Measurements from ENCODE around the gene CDC5L.

Gene CDC5L

DNA sequence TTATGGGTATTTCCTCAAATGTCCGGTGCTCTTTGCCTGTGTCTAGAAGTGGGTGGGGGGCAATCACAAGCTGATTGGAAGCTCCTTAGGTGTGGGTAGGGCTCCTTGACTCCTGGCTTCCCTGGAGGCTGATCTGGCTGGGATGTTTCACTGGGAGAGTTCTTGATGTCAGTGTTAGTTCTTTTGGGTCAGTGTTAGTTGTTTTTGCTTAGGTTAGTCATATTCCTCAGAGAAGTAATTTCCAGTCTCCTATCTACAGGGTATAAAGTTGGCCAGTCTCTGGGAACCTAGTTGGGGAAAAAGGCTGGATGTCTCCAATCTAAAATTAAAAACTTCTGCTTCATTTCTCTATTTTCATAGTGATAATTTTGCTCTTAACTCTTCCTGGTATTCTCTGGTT is 23.6 kb downstream of the CDC5L start:
- peaks cover 31% of the 10 kb centered on the region for H3K79me2 ChIP-seq (ENCODE audit: control insufficient read depth, insufficient read depth, low read length, unreplicated experiment)
- H3K4me3 ChIP-seq (ENCODE audit: low read depth, low read length) = no peak overlapping the region
- no peaks in the 10 kb centered on the region for H3K27me3 ChIP-seq (ENCODE audit: insufficient read depth, low read length)
- peaks cover 14% of the 10 kb centered on the region for H3K4me1 ChIP-seq (ENCODE audit: control insufficient read depth, insufficient read depth, low read length, unreplicated experiment)
- H2AFZ ChIP-seq (ENCODE audit: low read length, unreplicated experiment) = no peak overlapping the region
- H3K27ac ChIP-seq (ENCODE audit: low read depth, low read length) = peak overlapping the region; percentile 26; the same call in 1 of the 2 replicates
- peaks cover 53% of the 10 kb centered on the region for H3K36me3 ChIP-seq (ENCODE audit: insufficient read depth, low read length)

DNA sequence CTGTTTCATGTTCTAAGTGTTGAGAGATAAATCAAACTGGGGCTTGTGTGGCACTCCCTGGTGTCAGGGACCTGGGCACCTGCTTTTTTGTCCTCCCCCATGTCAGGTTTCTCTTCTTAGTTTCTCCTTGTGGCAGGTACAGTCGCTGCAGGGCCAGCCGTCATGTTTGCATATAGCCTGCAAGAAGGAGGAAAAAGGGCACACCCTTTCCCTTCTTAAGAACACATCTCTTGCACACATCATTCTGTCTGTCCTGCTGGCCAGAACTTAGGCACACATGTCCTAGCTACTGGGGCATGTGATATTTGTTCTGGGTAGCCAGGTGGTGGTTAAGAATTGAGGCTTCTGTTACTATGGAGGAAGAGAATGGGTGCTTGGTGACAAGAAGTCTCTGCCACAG is 27.9 kb downstream of the CDC5L start:
- Histone ChIP-seq H3K27ac (ENCODE audit: low read depth, low read length) (no peak overlapping the region), H3K4me1 (ENCODE audit: control insufficient read depth, insufficient read depth, low read length, unreplicated experiment) (peaks cover 16% of the 10 kb centered on the region)

DNA sequence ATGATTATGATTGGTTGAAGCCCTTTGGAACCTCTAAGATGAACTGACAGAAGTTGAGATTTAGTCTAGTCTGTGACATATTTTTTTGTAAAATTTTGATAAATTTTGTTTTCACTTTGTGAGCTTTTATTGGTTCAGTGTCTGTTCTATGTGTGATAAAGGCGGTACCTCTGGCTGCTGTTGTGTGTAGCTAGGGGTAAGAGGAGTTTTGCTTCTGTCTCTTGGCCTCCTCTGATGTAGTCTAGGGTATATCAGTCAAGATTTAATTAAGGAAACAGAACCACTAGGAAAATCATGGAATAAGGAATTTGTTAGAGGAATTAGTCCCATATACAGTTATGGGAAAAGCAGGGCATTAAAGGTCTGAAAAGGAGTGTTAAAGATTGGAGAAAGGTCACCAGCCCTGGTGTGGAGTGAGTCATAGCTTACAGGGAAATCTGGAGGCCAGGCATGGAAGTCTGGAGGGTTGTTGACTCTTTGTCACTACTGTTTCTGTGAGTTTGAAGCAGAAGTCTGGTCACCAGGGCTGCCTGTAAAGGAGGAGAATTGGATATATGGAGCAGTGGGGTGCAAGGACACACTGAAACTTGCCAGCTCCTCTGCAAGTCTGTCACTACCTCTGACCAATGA is 28.5 kb downstream of the CDC5L start:
- no peak overlapping the region for H2AFZ ChIP-seq (ENCODE audit: low read length, unreplicated experiment)
- H3K79me2 ChIP-seq (ENCODE audit: control insufficient read depth, insufficient read depth, low read length, unreplicated experiment) = peaks cover 38% of the 10 kb centered on the region
- no peaks in the 10 kb centered on the region for H3K27me3 ChIP-seq (ENCODE audit: insufficient read depth, low read length)
- H3K27ac ChIP-seq (ENCODE audit: low read depth, low read length) = no peak overlapping the region
- peaks cover 16% of the 10 kb centered on the region for H3K4me1 ChIP-seq (ENCODE audit: control insufficient read depth, insufficient read depth, low read length, unreplicated experiment)
- H3K4me3 ChIP-seq (ENCODE audit: low read depth, low read length) = no peak overlapping the region
- peaks cover 35% of the 10 kb centered on the region for H3K36me3 ChIP-seq (ENCODE audit: insufficient read depth, low read length)

More for the DNA sequence above, 27.9 kb downstream of the CDC5L start:
- no peaks in the 10 kb centered on the region for H3K27me3 ChIP-seq (ENCODE audit: insufficient read depth, low read length)
- peaks cover 37% of the 10 kb centered on the region for H3K36me3 ChIP-seq (ENCODE audit: insufficient read depth, low read length)
- H3K4me3 ChIP-seq (ENCODE audit: low read depth, low read length) = no peak overlapping the region
- peaks cover 40% of the 10 kb centered on the region for H3K79me2 ChIP-seq (ENCODE audit: control insufficient read depth, insufficient read depth, low read length, unreplicated experiment)
- no peak overlapping the region for H2AFZ ChIP-seq (ENCODE audit: low read length, unreplicated experiment)

GRCh38 chr6:44422531-44422930 is 35.0 kb downstream of the CDC5L start:
- Histone ChIP-seq H3K4me3 (ENCODE audit: low read depth, low read length) (no peak overlapping the region), H2AFZ (ENCODE audit: low read length, unreplicated experiment) (no peak overlapping the region), H3K4me1 (ENCODE audit: control insufficient read depth, insufficient read depth, low read length, unreplicated experiment) (no peaks in the 10 kb centered on the region), H3K36me3 (ENCODE audit: insufficient read depth, low read length) (peaks cover 25% of the 10 kb centered on the region), H3K79me2 (ENCODE audit: control insufficient read depth, insufficient read depth, low read length, unreplicated experiment) (peaks cover 2% of the 10 kb centered on the region), H3K27me3 (ENCODE audit: insufficient read depth, low read length) (no peaks in the 10 kb centered on the region), H3K27ac (ENCODE audit: low read depth, low read length) (no peak overlapping the region)

- no peak overlapping the region for H3K4me3 ChIP-seq (ENCODE audit: low read depth, low read length)
- no peak overlapping the region for H3K27ac ChIP-seq (ENCODE audit: low read depth, low read length)
- H2AFZ ChIP-seq (ENCODE audit: low read length, unreplicated experiment) = no peak overlapping the region
- peaks cover 23% of the 10 kb centered on the region for H3K36me3 ChIP-seq (ENCODE audit: insufficient read depth, low read length)
- no peaks in the 10 kb centered on the region for H3K79me2 ChIP-seq (ENCODE audit: control insufficient read depth, insufficient read depth, low read length, unreplicated experiment)
- no peaks in the 10 kb centered on the region for H3K27me3 ChIP-seq (ENCODE audit: insufficient read depth, low read length)
- H3K4me1 ChIP-seq (ENCODE audit: control insufficient read depth, insufficient read depth, low read length, unreplicated experiment) = no peaks in the 10 kb centered on the region
Measured at GRCh38 chr6:44423306-44423705, 35.8 kb downstream of the CDC5L start.

DNA sequence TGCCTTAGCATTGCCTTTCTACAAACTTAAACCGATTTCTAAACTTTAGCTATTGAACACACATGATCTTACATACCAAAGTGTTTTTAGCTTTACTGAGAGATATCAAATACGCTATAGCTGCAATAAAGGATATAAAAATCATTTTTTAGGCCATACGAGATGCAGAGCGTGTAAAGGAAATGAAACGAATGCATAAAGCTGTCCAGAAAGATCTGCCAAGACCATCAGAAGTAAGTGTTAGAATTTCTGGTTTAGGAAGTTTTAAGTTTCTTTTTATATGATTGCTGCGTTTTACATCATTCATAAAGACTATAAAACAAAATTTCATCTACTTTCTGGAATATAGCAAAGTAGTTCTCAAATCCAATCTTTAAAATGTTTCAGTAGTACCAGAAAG is 38.4 kb downstream of the CDC5L start:
- Histone ChIP-seq H3K27ac (ENCODE audit: low read depth, low read length) (no peak overlapping the region), H3K27me3 (ENCODE audit: insufficient read depth, low read length) (no peaks in the 10 kb centered on the region), H3K4me3 (ENCODE audit: low read depth, low read length) (no peak overlapping the region), H3K4me1 (ENCODE audit: control insufficient read depth, insufficient read depth, low read length, unreplicated experiment) (peaks cover 6% of the 10 kb centered on the region), H3K36me3 (ENCODE audit: insufficient read depth, low read length) (peaks cover 12% of the 10 kb centered on the region; the same call in 1 of the 2 replicates), H2AFZ (ENCODE audit: low read length, unreplicated experiment) (no peak overlapping the region), H3K79me2 (ENCODE audit: control insufficient read depth, insufficient read depth, low read length, unreplicated experiment) (no peaks in the 10 kb centered on the region)

- Histone ChIP-seq H3K4me3 (ENCODE audit: low read depth, low read length) (no peak overlapping the region), H3K79me2 (ENCODE audit: control insufficient read depth, insufficient read depth, low read length, unreplicated experiment) (no peaks in the 10 kb centered on the region), H3K27ac (ENCODE audit: low read depth, low read length) (peak overlapping the region; percentile 18), H3K4me1 (ENCODE audit: control insufficient read depth, insufficient read depth, low read length, unreplicated experiment) (peaks cover 6% of the 10 kb centered on the region), H3K36me3 (ENCODE audit: insufficient read depth, low read length) (peaks cover 21% of the 10 kb centered on the region), H3K27me3 (ENCODE audit: insufficient read depth, low read length) (no peaks in the 10 kb centered on the region), H2AFZ (ENCODE audit: low read length, unreplicated experiment) (no peak overlapping the region)
Measured at GRCh38 chr6:44428682-44429081, 41.2 kb downstream of the CDC5L start.

GRCh38 chr6:44430326-44430725 is 42.8 kb downstream of the CDC5L start:
- peaks cover under 1% of the 10 kb centered on the region for H3K79me2 ChIP-seq (ENCODE audit: control insufficient read depth, insufficient read depth, low read length, unreplicated experiment)
- H2AFZ ChIP-seq (ENCODE audit: low read length, unreplicated experiment) = no peak overlapping the region
- H3K27ac ChIP-seq (ENCODE audit: low read depth, low read length) = 0 out of 2 replicates have a peak overlapping the region, but pooled peaks have one; percentile 8
- H3K4me3 ChIP-seq (ENCODE audit: low read depth, low read length) = no peak overlapping the region
- H3K27me3 ChIP-seq (ENCODE audit: insufficient read depth, low read length) = no peaks in the 10 kb centered on the region
- H3K36me3 ChIP-seq (ENCODE audit: insufficient read depth, low read length) = peaks cover 17% of the 10 kb centered on the region
- H3K4me1 ChIP-seq (ENCODE audit: control insufficient read depth, insufficient read depth, low read length, unreplicated experiment) = peaks cover 8% of the 10 kb centered on the region

DNA sequence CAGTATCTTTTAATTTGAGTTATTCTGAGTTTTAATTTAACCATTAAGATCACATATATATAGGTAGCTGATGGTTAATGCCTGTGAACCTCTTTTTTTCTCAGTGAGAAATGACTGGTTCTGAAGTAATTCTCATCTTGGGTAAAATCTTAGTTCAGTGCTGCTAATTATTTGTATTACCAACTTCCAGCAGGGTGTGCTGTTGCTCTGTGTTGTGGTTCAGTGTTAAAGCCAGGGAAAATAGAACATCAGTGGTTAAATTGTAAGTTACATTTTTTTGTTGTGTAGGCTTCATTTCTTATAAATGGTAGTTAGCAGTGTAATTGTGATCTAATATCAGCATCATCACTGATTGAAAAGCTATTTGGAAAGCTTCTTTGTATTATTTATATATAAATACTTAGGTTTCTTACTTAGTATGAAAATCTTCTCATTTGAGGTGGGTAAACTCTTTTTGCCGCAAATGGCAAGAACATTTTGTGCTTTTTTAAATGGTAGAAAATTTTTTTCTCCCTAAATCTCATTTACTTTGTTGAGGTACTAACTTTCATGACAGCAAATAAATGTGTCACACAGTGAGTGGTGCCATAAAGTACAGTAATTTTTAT is 43.7 kb downstream of the CDC5L start:
- Histone ChIP-seq H3K4me1 (ENCODE audit: control insufficient read depth, insufficient read depth, low read length, unreplicated experiment) (peaks cover 10% of the 10 kb centered on the region), H3K36me3 (ENCODE audit: insufficient read depth, low read length) (peaks cover 14% of the 10 kb centered on the region), H3K79me2 (ENCODE audit: control insufficient read depth, insufficient read depth, low read length, unreplicated experiment) (peaks cover 4% of the 10 kb centered on the region), H3K27me3 (ENCODE audit: insufficient read depth, low read length) (no peaks in the 10 kb centered on the region), H2AFZ (ENCODE audit: low read length, unreplicated experiment) (no peak overlapping the region), H3K27ac (ENCODE audit: low read depth, low read length) (no peak overlapping the region), H3K4me3 (ENCODE audit: low read depth, low read length) (no peak overlapping the region)

DNA sequence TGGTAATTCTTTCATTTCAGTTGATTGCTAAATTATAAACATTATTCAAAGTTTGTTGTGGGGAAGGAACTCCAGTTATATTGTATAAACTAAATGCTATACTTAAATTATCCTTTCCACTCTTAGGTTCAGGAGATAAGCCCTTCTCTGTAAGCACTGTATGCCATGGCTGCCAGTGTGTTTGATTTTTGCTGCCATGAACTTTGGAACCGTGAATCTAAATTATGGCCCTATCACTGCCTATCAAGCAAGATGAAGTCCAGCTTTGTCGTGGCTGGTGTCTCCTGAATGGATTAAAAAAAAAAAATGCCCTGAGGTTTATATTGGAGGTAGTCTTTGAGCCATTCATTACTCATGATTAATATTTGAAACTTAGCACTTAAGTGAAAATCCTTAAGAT is 44.7 kb downstream of the CDC5L start:
- Histone ChIP-seq H3K4me1 (ENCODE audit: control insufficient read depth, insufficient read depth, low read length, unreplicated experiment) (peaks cover 10% of the 10 kb centered on the region), H3K36me3 (ENCODE audit: insufficient read depth, low read length) (peaks cover 14% of the 10 kb centered on the region), H3K27me3 (ENCODE audit: insufficient read depth, low read length) (no peaks in the 10 kb centered on the region), H3K27ac (ENCODE audit: low read depth, low read length) (no peak overlapping the region), H3K4me3 (ENCODE audit: low read depth, low read length) (no peak overlapping the region), H2AFZ (ENCODE audit: low read length, unreplicated experiment) (no peak overlapping the region), H3K79me2 (ENCODE audit: control insufficient read depth, insufficient read depth, low read length, unreplicated experiment) (peaks cover 4% of the 10 kb centered on the region)

- H3K27me3 ChIP-seq (ENCODE audit: insufficient read depth, low read length) = no peaks in the 10 kb centered on the region
- H3K36me3 ChIP-seq (ENCODE audit: insufficient read depth, low read length) = peaks cover 14% of the 10 kb centered on the region
- H3K4me3 ChIP-seq (ENCODE audit: low read depth, low read length) = no peak overlapping the region
- no peak overlapping the region for H3K27ac ChIP-seq (ENCODE audit: low read depth, low read length)
- no peak overlapping the region for H2AFZ ChIP-seq (ENCODE audit: low read length, unreplicated experiment)
- H3K4me1 ChIP-seq (ENCODE audit: control insufficient read depth, insufficient read depth, low read length, unreplicated experiment) = peaks cover 10% of the 10 kb centered on the region
- H3K79me2 ChIP-seq (ENCODE audit: control insufficient read depth, insufficient read depth, low read length, unreplicated experiment) = peaks cover 4% of the 10 kb centered on the region
Measured at GRCh38 chr6:44432726-44433125, 45.2 kb downstream of the CDC5L start.
